ENCODE measurements around the gene ARID5B.

Gene ARID5B

GRCh38 chr10:61923210-61923949, 21.9 kb downstream of the ARID5B start:
- no peak for DNase-seq
- Histone ChIP-seq H4K20me1 (ENCODE audit: insufficient read depth, low read length) (no peaks in the 10 kb centered on the region), H3K27me3 (ENCODE audit: insufficient read depth, low read length, poor library complexity) (no peaks in the 10 kb centered on the region), H3K27ac (ENCODE audit: low read length) (no peak overlapping the region), H3K79me2 (ENCODE audit: insufficient read depth, low read length) (no peaks in the 10 kb centered on the region), H3K36me3 (ENCODE audit: insufficient read depth, low read length) (no peaks in the 10 kb centered on the region), H3K4me3 (ENCODE audit: low read depth in 1 of 2, low read length in 2 of 2) (no peak overlapping the region), H3K9ac (ENCODE audit: low read depth, low read length) (no peak overlapping the region), H2AFZ (ENCODE audit: low read depth, low read length) (no peak overlapping the region), H3K4me1 (ENCODE audit: insufficient read depth, low read length) (no peaks in the 10 kb centered on the region), H3K9me3 (ENCODE audit: insufficient read depth, low read length, severe bottlenecking) (no peaks in the 10 kb centered on the region), H3K4me2 (ENCODE audit: insufficient read depth, low read length) (no peak overlapping the region)
- ATAC-seq (ENCODE audit: insufficient read depth, low read depth) = no peak
- TF ChIP-seq, protein P1, sequence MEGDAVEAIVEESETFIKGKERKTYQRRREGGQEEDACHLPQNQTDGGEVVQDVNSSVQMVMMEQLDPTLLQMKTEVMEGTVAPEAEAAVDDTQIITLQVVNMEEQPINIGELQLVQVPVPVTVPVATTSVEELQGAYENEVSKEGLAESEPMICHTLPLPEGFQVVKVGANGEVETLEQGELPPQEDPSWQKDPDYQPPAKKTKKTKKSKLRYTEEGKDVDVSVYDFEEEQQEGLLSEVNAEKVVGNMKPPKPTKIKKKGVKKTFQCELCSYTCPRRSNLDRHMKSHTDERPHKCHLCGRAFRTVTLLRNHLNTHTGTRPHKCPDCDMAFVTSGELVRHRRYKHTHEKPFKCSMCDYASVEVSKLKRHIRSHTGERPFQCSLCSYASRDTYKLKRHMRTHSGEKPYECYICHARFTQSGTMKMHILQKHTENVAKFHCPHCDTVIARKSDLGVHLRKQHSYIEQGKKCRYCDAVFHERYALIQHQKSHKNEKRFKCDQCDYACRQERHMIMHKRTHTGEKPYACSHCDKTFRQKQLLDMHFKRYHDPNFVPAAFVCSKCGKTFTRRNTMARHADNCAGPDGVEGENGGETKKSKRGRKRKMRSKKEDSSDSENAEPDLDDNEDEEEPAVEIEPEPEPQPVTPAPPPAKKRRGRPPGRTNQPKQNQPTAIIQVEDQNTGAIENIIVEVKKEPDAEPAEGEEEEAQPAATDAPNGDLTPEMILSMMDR (IDR thresholded peaks at IDR 0.05; ENCODE audit: borderline replicate concordance, extremely low read depth, low read length, poor library complexity, severe bottlenecking) = no peak
- TF ChIP-seq EZH2 (IDR thresholded peaks at IDR 0.05; ENCODE audit: borderline replicate concordance, low read depth, low read length, severe bottlenecking) = no peak

GRCh38 chr10:61923950-61924274, 22.4 kb downstream of the ARID5B start:
- no peaks in the 10 kb centered on the region for H3K36me3 ChIP-seq (ENCODE audit: insufficient read depth, low read length)
- DNase-seq (no peak), ATAC-seq (ENCODE audit: insufficient read depth, low read depth) (no peak)
- no peaks in the 10 kb centered on the region for H3K9me3 ChIP-seq (ENCODE audit: insufficient read depth, low read length, severe bottlenecking)
- H3K4me2 ChIP-seq (ENCODE audit: insufficient read depth, low read length) = no peak overlapping the region
- TF ChIP-seq, protein P1 (IDR thresholded peaks at IDR 0.05; ENCODE audit: borderline replicate concordance, extremely low read depth, low read length, poor library complexity, severe bottlenecking) = no peak
- no peak for TF ChIP-seq EZH2 (IDR thresholded peaks at IDR 0.05; ENCODE audit: borderline replicate concordance, low read depth, low read length, severe bottlenecking)
- no peak overlapping the region for H3K9ac ChIP-seq (ENCODE audit: low read depth, low read length)
- no peaks in the 10 kb centered on the region for H3K4me1 ChIP-seq (ENCODE audit: insufficient read depth, low read length)
- H4K20me1 ChIP-seq (ENCODE audit: insufficient read depth, low read length) = no peaks in the 10 kb centered on the region
- H3K4me3 ChIP-seq (ENCODE audit: low read depth in 1 of 2, low read length in 2 of 2) = no peak overlapping the region
- no peaks in the 10 kb centered on the region for H3K27me3 ChIP-seq (ENCODE audit: insufficient read depth, low read length, poor library complexity)
- H3K27ac ChIP-seq (ENCODE audit: low read length) = no peak overlapping the region
- no peak overlapping the region for H2AFZ ChIP-seq (ENCODE audit: low read depth, low read length)
- H3K79me2 ChIP-seq (ENCODE audit: insufficient read depth, low read length) = no peaks in the 10 kb centered on the region

DNA sequence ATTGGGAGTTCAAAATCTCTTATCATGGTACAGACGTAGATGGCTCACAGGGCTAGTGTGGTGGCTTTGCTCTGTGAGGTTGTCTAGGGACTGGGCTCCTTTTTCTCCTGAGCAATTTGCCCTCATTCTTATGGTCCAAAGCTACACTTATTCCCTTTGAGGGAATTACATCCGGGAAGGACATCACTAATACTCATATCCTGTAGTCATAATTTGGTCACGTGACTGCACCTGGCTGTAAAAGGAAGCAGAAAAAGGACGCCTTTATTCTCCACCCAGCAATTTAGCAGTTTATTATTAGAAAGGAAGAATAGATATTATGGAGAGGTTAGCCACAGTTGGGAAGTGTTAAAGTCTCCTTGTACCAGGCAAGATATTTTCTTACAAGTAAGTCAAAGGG, 28.1 kb downstream of the ARID5B start:
- TF ChIP-seq, protein P1 (IDR thresholded peaks at IDR 0.05; ENCODE audit: borderline replicate concordance, extremely low read depth, low read length, poor library complexity, severe bottlenecking) = no peak
- no peak for TF ChIP-seq EZH2 (IDR thresholded peaks at IDR 0.05; ENCODE audit: borderline replicate concordance, low read depth, low read length, severe bottlenecking)
- ATAC-seq (ENCODE audit: insufficient read depth, low read depth) (no peak), DNase-seq (no peak)
- Histone ChIP-seq H3K4me2 (ENCODE audit: insufficient read depth, low read length) (no peak overlapping the region), H3K27me3 (ENCODE audit: insufficient read depth, low read length, poor library complexity) (no peaks in the 10 kb centered on the region), H3K4me1 (ENCODE audit: insufficient read depth, low read length) (no peaks in the 10 kb centered on the region), H3K9me3 (ENCODE audit: insufficient read depth, low read length, severe bottlenecking) (no peaks in the 10 kb centered on the region), H3K36me3 (ENCODE audit: insufficient read depth, low read length) (no peaks in the 10 kb centered on the region), H3K27ac (ENCODE audit: low read length) (no peak overlapping the region), H2AFZ (ENCODE audit: low read depth, low read length) (no peak overlapping the region), H4K20me1 (ENCODE audit: insufficient read depth, low read length) (no peaks in the 10 kb centered on the region), H3K4me3 (ENCODE audit: low read depth in 1 of 2, low read length in 2 of 2) (no peak overlapping the region), H3K79me2 (ENCODE audit: insufficient read depth, low read length) (no peaks in the 10 kb centered on the region), H3K9ac (ENCODE audit: low read depth, low read length) (no peak overlapping the region)
